Activated CD4-positive, alpha-beta T cell treated with anti-CD3 and anti-CD28 coated beads for 4 hours (primary cell): ENCODE data around the gene CAPN9.
"Not testable (repeated sequence)": the region's sequence is repeated elsewhere in the genome, so short reads cannot be mapped to it uniquely, and the experiment has no call there.

Source experiments
- DNase-seq, 2 donors: peaks; one replicate each; pipeline ENCODE4 v3.0.0-alpha.2; 2020

Gene CAPN9

GRCh38 chr1:230747127-230747730, at the start of gene CAPN9:
Gene CAPN9, plus strand, starts transcription at chr1:230747388. Its CDS starts 109 bp downstream, at chr1:230747497.
- DNase-seq: no peak

- DNase-seq: no peak
These were observed 49.1 kb upstream of the CAPN9 start for GRCh38 chr1:230698130-230698529.

GRCh38 chr1:230698964-230699363, 48.2 kb upstream of the CAPN9 start:
- not testable (repeated sequence) for DNase-seq

- no peak for DNase-seq
These were observed 47.5 kb upstream of the CAPN9 start for GRCh38 chr1:230699716-230700115.

- no peak for DNase-seq
These were observed 47.1 kb upstream of the CAPN9 start for GRCh38 chr1:230700132-230700531.

- no peak for DNase-seq
These were observed 45.8 kb upstream of the CAPN9 start for GRCh38 chr1:230701434-230701833.

- no peak for DNase-seq
These were observed 45.1 kb upstream of the CAPN9 start for GRCh38 chr1:230701895-230702768.

GRCh38 chr1:230702934-230703678, 44.1 kb upstream of the CAPN9 start:
- DNase-seq: no peak

GRCh38 chr1:230703679-230704385, 43.4 kb upstream of the CAPN9 start:
- no peak for DNase-seq

- no peak for DNase-seq
These were observed 42.4 kb upstream of the CAPN9 start for GRCh38 chr1:230704830-230705229.

GRCh38 chr1:230705289-230706019, 41.7 kb upstream of the CAPN9 start:
- DNase-seq: no peak

- DNase-seq: no peak
These were observed 41.0 kb upstream of the CAPN9 start for GRCh38 chr1:230706020-230706699.

- no peak for DNase-seq
These were observed 40.1 kb upstream of the CAPN9 start for GRCh38 chr1:230706887-230707731.

GRCh38 chr1:230707732-230708630, 39.2 kb upstream of the CAPN9 start:
- DNase-seq: no peak

GRCh38 chr1:230708631-230709580, 38.3 kb upstream of the CAPN9 start:
- no peak for DNase-seq

- no peak for DNase-seq
These were observed 37.3 kb upstream of the CAPN9 start for GRCh38 chr1:230709619-230710542.

- DNase-seq: no peak
These were observed 36.7 kb upstream of the CAPN9 start for GRCh38 chr1:230710543-230710904.
